ENCODE results near the gene TRMU. TPM values are rescaled to one million over a fixed set of nuclear protein-coding genes. Genes with fewer than 3 reads are reported as not detected.
A peak's percentile ranks its signal among the peaks of the same experiment; 100 is the strongest.

TRMU gene
- total RNA-seq, 3 donors from 2014 or later (not counting 1 experiment from before 2014, with no cell fraction given): 54.5 to 77.9 (median 58.4) TPM

GRCh38 chr22:46397514-46397913 lies 62.0 kb downstream of the TRMU start:
- intact Hi-C loops (cut with micrococcal nuclease): no loop called here
- H3K27ac Mint-ChIP-seq: no peak overlapping the region

DNA sequence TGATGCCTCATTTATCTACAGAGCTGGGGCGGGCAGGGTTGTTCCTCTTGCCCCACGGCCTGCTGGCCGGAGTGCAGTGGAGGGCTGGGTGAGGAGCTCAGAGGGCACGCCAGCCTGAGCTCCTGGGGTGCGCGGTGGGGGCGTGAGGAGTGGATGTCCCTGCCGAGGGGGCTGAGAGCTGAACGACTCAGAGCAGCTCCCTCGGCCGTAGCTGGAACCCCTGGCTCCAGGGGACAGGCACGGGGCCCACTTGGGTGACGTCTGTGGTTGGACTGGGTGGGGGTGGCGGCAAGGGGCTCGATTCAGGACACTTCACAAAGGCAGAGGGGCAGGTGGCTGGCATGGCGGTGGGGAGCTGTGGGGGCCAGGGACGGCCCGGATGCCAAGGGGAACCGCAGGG lies 62.4 kb downstream of the TRMU start:
- peaks cover 34% of the 10 kb centered on the region for H3K4me1 ChIP-seq (ENCODE audit: control insufficient read depth, insufficient read depth, low read length)
- H3K27me3 ChIP-seq (ENCODE audit: control insufficient read depth, insufficient read depth, low read length): no peaks in the 10 kb centered on the region
- H3K4me3 ChIP-seq (ENCODE audit: low read length): no peak overlapping the region
- Mint-ChIP-seq H3K9me3 (no peaks in the 10 kb centered on the region), H3K36me3 (no peaks in the 10 kb centered on the region), H3K27ac (no peak overlapping the region), H3K4me3 (no peak overlapping the region), H3K27me3 (ENCODE audit: low read depth in 2 of 2) (peaks cover 0 to 13% of the 10 kb centered on the region in 2 donors), H3K4me1 (peaks cover 14 to 19% of the 10 kb centered on the region in 2 donors)
- intact Hi-C loops (cut with micrococcal nuclease): no loop called here
- WGBS (ENCODE audit: insufficient coverage): 86% methylated on average over 19 of the region's 19 CpGs
- H3K36me3 ChIP-seq (ENCODE audit: control insufficient read depth, insufficient read depth, low read length): no peaks in the 10 kb centered on the region
- ATAC-seq (no peak), DNase-seq (no peak)
- no peaks in the 10 kb centered on the region for H3K9me3 ChIP-seq (ENCODE audit: control insufficient read depth, insufficient read depth, low read length)
- no peak overlapping the region for H3K27ac ChIP-seq (ENCODE audit: low read length)
- no peak for TF ChIP-seq CTCF (IDR thresholded peaks at IDR 0.05)

More at GRCh38 chr22:46397514-46397913, 62.0 kb downstream of the TRMU start:
- H3K36me3 ChIP-seq (ENCODE audit: control insufficient read depth, insufficient read depth, low read length): no peaks in the 10 kb centered on the region
- Mint-ChIP-seq H3K9me3 (no peaks in the 10 kb centered on the region), H3K4me3 (no peak overlapping the region), H3K36me3 (no peaks in the 10 kb centered on the region), H3K4me1 (peaks cover 10 to 15% of the 10 kb centered on the region in 2 donors), H3K27me3 (ENCODE audit: low read depth in 2 of 2) (peaks cover 0 to 8% of the 10 kb centered on the region in 2 donors)
- DNase-seq (no peak), ATAC-seq (no peak)
- WGBS (ENCODE audit: insufficient coverage): 93% methylated on average over 18 of the region's 18 CpGs
- no peaks in the 10 kb centered on the region for H3K9me3 ChIP-seq (ENCODE audit: control insufficient read depth, insufficient read depth, low read length)
- no peaks in the 10 kb centered on the region for H3K27me3 ChIP-seq (ENCODE audit: control insufficient read depth, insufficient read depth, low read length)
- H3K4me1 ChIP-seq (ENCODE audit: control insufficient read depth, insufficient read depth, low read length): peaks cover 33% of the 10 kb centered on the region
- no peak overlapping the region for H3K27ac ChIP-seq (ENCODE audit: low read length)
- no peak for TF ChIP-seq CTCF (IDR thresholded peaks at IDR 0.05)
- no peak overlapping the region for H3K4me3 ChIP-seq (ENCODE audit: low read length)

DNA sequence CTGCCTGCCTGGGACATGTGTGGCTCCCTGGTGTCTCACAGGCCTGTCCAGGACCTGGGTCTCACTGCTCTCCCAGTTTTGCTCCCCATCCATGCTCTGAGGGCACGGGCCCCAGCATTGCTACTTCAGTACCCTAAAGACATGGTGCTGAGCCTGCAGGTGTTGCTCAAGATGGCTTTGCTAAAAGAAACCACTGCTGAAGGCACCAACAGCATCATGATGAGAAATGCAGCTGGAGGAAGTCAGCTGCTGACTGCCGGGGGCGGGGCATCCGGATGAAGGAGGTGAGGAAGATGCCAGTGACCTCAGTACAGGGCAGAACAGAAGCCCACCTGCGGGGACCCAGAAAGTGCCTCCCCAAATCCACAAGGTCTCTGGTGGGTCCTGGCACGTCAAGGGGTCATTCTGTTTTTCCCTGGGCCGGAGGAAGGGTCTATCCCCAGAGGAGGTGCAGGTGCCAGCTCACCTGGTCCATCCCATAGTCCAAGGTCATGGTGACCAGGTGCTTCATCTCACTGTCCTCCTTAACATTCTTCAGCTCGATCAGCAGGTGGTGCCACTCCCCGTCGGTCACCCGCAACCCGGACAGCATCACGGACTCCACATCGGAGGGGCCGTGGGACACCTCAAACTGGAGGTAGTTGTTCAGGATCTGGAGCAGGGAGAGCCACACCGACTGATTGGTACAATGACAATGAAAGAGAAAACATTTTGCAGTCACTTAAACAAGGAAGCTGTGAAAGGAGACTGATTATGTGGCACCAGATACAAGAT lies 63.9 kb downstream of the TRMU start:
- H3K27ac ChIP-seq (ENCODE audit: low read length): no peak overlapping the region
- H3K27me3 Mint-ChIP-seq (ENCODE audit: low read depth in 2 of 2): peaks cover 0 to 10% of the 10 kb centered on the region in 2 donors
- no peaks in the 10 kb centered on the region for H3K36me3 ChIP-seq (ENCODE audit: control insufficient read depth, insufficient read depth, low read length)
- no peak overlapping the region for H3K4me3 ChIP-seq (ENCODE audit: low read length)
- no peaks in the 10 kb centered on the region for H3K9me3 ChIP-seq (ENCODE audit: control insufficient read depth, insufficient read depth, low read length)
- DNase-seq (peak in 1 of 2 donors; percentile 15), ATAC-seq (no peak)
- no peaks in the 10 kb centered on the region for H3K27me3 ChIP-seq (ENCODE audit: control insufficient read depth, insufficient read depth, low read length)
- H3K27ac Mint-ChIP-seq: no peak overlapping the region
- H3K36me3 Mint-ChIP-seq: no peaks in the 10 kb centered on the region
- intact Hi-C loops (cut with micrococcal nuclease): no loop called here
- H3K4me1 ChIP-seq (ENCODE audit: control insufficient read depth, insufficient read depth, low read length): peaks cover 42% of the 10 kb centered on the region
- 85% methylated on average over 16 of the region's 16 CpGs for WGBS (ENCODE audit: insufficient coverage)
- H3K4me3 Mint-ChIP-seq: no peak overlapping the region
- H3K4me1 Mint-ChIP-seq: peaks cover 22 to 25% of the 10 kb centered on the region in 2 donors
- no peak for TF ChIP-seq CTCF (IDR thresholded peaks at IDR 0.05)
- no peaks in the 10 kb centered on the region for H3K9me3 Mint-ChIP-seq
